ENCODE measurements around the gene SOWAHA.

SOWAHA gene

GRCh38 chr5:132825033-132825833, 12.1 kb downstream of the SOWAHA start:
- DNase-seq, result peak in 1 of 58 donors; percentile 21

DNA sequence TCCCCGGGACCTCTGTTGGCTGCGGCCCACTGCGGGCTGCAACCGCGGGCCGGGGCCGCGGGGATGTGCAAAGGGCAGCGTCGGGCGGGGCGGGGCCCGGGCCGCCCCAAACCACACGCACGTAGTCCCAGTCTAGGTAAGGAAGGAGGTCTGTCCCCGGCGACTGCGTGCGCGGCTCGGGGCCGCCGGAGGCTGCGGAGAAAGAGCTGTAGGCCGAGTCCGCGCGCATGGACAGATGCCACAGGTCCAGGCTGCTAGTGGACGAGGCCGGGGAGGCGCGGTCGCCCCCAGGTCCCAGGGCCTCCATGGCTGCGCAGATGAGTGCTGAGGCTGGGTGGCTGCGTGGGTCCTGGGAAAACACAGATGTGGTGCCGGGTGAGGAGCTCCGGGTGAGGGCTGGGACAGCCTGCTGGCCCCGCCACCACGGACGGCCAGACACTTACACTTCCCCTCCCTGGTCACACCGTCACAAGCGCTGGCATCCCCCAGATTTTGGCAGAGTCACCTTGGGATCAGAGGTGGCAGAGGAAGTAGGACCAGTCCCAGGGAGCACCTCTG, 12.8 kb downstream of the SOWAHA start:
- no peak for DNase-seq

DNA sequence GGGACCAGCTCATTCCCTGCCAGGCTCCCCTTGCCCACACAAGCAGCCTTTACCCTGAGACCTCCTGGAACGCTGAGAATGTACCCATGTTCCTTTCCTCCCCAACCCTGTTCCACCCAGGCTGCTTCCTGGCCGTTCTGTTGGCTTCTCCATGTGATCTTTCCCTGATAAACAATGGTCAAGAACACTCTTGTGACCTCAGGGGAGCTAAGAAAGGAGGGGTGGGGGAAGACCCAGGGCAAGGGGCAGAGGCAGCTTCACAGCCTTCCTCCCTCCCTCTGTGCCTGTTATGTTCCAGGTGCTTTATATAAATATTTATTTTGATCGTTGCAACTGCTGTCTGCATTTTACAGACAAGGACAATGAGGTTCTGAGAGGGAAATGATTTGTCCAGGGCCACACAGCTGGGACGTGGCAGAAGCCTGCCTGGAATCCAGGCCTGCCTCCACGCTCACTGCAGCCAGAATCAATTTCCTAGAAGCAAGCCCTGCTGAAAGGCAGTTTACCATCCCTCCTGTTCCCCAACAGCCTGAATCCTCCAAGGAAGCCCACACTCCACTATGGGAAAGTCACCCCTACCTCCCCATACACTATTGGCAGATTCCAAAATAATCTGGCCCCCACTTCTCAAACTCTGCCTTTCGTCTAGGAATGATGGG, 13.5 kb downstream of the SOWAHA start:
- no peak for DNase-seq

GRCh38 chr5:132827943-132828673, 15.0 kb downstream of the SOWAHA start:
- DNase-seq, result no peak

- DNase-seq, result no peak
Measured at GRCh38 chr5:132828846-132829494, 15.9 kb downstream of the SOWAHA start.

DNA sequence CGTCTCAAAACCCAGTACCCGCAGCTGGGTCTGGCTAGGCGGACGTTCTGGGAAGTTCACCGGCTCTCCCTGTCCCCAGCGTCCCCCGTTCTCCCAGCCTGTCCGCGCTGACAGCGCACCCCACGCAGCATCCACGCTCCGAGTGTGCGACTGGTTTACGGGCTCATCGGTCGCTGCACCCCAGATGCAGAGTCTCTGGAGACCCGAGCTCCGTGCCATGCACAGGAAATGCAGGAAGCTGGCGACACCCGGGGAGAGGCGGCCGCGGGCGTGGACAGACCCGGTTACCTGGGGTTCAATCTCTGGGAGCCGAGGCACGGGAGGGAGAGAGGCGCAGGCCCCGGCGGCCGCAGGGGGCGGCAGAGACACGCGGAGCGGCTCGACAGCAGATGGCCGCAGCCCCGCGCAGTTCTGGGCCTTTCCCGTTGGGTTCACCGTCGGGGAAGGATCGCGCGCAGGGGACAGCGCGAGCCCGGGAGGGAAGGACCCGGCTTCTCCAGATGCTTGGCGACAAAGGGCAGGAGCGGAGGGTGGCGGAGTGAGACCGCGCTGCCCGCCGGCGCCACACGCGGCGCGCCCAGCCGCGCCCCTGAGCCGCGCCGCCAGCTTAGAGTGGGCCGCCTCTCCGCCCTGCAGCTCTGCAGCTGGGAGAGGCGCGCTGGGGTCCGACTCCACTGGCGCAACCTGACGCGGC, 16.8 kb downstream of the SOWAHA start:
- peak in 49 of 58 donors; percentile 32 to 76 (median 57) for DNase-seq

DNA sequence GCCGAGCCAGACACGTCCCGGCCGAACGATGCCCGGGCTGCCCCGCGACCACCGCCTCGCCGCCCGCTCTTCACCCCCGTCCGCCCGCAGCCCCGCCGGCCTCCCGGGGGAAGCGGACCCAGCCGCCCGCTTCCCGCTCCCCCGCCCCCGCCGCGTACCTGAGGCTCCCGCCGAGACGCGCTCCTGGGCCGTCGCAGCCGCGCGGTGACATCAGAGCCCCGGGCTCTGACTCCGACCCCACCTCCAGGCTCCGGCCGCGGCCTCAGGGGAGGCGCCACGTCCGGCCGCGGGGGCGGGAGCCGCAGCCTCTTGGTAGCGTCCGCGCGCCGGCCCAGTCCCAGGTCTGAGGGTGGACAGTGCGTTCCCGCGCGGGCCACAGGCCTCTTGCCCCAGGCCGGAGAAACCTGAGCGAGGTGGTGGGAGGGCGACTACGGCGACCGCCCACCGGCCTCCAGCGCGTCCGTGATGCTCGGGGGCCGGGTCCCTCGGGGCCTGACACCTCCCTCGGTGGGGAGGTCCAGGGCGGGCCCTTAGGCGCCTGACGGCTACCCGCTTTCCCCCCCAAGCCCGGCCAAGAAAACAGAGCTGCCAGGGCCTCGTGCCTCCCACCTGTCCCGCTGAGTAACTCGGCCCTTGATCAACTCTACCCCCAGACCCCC, 17.5 kb downstream of the SOWAHA start, which contains the start of gene SHROOM1:
SHROOM1 (minus strand) TSS at position 212 of the 659 bp plus-strand sequence. CDS start 4,507 bp downstream, outside the sequence.
- DNase-seq, result peak in 14 of 58 donors; percentile 21 to 59 (median 45)

DNA sequence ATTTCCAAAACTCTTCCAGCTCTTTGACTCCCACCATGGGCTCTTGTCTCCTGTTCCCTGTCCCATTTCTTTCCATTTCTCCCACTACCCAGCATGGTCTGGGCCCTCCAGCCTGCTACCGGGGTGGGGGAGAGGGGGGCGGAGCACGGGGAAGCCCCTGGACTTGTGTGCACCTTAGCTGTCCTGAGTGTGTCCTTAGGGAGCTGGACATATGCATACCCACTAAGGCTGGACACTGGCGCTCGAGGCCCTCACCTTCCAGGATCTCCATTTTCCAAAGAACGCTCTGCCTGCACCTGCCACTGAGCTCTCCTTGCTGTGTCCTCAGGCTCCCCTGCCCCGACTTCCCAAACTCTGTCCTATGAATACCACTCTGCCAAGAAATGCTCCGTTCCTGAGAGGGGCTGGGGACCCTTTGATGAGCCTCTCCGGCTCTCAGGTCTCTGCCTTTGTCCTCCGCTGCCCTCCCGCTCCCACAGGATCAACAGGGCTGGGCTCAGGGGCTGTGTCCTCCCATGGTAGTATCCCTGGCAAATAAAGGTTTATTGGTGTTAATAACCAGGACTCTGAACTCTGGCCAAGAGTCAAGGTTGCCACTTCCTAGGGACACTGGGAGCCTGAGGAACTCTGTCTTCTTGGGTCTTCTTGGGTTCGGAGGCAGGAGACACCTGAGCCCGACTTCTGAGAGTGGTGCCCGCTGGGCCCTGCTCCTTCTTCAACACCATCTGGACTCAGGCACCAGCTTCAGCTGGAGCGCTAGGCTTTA, 18.2 kb downstream of the SOWAHA start:
- no peak for DNase-seq

GRCh38 chr5:132832612-132833011, 19.5 kb downstream of the SOWAHA start:
- DNase-seq, result no peak

DNA sequence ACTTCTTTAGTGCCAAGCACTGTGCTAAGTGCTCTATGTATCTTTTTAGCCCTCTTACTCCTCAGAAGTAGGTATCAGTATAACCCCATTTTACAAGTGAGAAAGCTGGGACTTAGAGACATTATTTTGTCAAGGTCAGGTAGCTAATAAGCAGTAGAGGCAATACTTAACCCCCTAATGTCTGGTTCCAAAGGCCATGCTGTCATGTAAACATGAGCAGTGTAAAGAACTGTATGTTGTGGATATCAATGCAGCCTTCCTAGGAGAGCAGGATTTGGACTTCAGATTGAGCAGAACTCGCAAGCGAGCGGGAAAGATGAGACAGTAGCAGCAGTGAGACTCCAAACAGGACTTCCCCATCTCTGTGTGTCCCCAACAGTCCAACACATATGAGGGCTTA, 21.0 kb downstream of the SOWAHA start:
- DNase-seq, result no peak

DNA sequence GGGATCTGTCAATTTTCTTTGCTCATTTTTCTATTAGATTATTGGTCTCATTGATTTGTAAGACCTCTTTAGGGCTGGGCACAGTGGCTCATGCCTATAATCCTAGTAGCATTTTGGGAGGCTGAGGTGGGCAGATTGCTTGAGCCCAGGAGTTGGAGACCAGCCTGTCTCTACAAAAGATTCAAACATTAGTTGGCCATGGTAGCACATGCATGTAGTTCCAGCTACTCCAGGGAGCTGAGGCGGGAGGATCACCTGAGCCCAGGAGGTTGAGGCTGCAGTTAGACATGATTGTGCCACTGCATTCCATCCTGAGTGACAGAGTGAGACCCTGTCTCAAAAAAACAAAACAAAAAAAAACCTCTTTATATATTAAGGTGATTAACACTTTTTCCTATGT, 23.8 kb downstream of the SOWAHA start:
- DNase-seq, result no peak

GRCh38 chr5:132837868-132838267, 24.8 kb downstream of the SOWAHA start:
- DNase-seq, result no peak

GRCh38 chr5:132838516-132839282, 25.6 kb downstream of the SOWAHA start:
- DNase-seq, result peak in 2 of 58 donors; percentile 10 to 26

DNA sequence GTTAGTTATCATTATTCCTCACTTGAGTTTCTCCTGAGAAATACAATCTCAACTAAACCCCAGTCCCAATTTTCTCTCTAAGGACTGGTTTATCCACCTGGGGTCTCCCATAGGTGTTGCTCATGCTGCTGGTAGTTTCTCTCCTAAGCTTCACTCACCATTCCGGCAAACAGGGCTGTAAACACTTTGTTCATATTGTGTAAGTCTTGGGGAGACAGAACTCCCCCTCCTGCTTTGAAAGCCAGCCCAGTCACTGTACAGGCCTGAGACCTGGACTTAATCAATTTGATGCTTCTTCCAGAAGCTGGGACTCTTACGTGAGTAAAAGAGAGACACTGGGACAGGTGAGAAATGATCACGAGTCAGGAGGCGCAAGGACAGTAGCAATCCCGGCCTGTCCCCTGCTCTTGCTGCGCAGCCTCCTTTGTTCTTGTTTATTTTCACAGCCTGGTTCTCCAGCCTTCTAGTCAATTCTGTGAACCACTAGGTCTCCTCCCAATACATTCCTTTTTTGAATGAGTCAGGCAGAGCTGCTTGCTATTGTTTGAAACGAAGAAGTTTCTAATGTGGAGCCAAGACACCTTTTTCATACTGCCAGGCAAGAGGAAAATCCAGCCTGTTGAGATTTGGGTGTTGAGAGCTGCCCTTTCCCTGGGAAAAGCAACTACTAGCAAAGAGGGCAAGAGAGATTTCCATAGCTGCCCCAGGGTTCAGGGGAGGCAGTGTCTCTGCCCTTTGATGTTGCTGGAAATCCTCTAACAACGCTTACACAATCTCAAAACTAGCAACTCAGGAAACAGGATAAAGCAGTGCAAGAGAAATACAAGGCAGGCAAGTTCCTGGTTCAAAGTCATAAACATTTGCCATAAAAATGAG, 26.6 kb downstream of the SOWAHA start:
- no peak for DNase-seq

GRCh38 chr5:132840313-132840712, 27.2 kb downstream of the SOWAHA start:
- DNase-seq, result no peak

- no peak for DNase-seq
Measured at GRCh38 chr5:132840896-132841295, 27.8 kb downstream of the SOWAHA start.

- peak in 1 of 58 donors; percentile 27 for DNase-seq
Measured at GRCh38 chr5:132841305-132841704, 28.2 kb downstream of the SOWAHA start.

Data from anterior cingulate cortex (tissue), 58 donors.